ENCODE results near the gene PCDHGA7.
"Not testable (repeated sequence)": the region's sequence is repeated elsewhere in the genome, so short reads cannot be mapped to it uniquely, and the experiment has no call there.

PCDHGA7 gene

DNA sequence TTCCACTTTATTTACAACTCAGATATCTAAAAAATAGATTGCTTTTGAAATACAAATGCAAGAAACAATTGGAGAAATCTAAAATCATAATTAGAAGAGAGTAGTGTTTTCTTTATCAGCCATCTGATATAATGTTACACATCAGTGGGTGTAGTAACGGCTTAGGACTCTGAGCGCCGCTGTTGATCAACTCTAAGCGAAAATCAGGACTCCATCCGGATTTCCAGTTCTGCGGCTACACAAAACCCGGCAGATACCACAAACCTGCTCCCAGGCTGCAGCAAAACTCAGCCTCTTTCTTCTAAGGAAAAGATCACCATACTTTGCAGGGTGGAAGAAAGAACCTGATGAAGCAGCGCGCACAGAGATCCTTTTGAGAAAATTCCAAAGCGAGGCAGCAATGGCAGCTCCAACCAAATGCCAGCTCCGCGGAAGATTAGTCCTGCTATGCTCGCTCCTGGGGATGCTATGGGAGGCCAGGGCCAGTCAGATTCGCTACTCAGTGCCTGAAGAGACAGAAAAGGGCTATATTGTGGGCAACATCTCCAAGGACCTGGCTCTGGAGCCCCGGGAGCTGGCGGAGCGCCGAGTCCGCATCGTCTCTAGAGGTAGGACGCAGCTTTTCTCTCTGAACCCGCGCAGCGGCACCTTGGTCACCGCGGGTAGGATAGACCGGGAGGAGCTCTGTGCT is 20.2 kb downstream of the PCDHGA7 start, which contains the start of gene PCDHGA9:
Gene PCDHGA9 (plus strand): TSS at position 226 of the 691 bp plus-strand sequence. CDS start 175 bp downstream, at position 401.
- no peak for DNase-seq

DNA sequence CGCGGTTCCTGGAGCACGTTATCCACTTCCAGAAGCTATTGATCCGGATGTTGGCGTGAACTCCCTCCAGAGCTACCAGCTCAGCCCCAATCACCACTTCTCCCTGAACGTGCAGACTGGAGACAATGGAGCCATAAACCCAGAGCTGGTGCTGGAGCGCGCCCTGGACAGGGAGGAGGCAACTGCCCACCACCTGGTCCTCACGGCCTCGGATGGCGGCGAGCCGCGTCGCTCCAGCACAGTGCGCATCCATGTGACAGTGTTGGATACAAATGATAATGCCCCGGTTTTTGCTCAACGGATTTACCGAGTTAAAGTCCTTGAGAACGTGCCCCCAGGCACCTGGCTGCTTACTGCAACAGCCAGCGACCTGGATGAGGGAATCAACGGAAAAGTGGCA is 20.8 kb downstream of the PCDHGA7 start:
- no peak for DNase-seq

DNA sequence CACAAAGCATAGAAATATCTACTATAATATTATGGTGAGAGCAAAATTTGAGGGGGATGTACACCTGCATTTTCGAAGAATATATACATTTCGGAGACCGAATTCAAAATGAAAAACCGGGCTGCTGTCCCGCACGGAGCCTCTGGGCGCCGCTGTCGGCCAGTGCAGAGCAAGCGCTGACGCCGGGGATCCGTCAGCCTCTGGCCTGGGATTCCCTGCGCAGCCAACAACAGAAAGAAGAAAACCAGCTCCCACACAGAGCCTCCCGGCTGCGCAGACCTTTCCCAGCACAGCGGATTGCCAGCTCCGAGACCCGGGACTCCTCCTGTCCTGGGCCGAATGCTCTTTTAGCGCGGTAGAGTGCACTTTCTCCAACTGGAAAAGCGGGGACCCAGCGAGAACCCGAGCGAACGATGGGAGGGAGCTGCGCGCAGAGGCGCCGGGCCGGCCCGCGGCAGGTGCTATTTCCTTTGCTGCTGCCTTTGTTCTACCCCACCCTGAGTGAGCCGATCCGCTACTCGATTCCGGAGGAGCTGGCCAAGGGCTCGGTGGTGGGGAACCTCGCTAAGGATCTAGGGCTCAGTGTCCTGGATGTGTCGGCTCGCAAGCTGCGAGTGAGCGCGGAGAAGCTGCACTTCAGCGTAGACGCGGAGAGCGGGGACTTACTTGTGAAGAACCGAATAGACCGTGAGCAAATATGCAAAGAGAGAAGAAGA is 25.4 kb downstream of the PCDHGA7 start, which contains the start of gene PCDHGB6:
Gene PCDHGB6 (plus strand): TSS at position 232 of the 716 bp plus-strand sequence. CDS start 182 bp downstream, at position 414.
- DNase-seq = not testable (repeated sequence)

DNA sequence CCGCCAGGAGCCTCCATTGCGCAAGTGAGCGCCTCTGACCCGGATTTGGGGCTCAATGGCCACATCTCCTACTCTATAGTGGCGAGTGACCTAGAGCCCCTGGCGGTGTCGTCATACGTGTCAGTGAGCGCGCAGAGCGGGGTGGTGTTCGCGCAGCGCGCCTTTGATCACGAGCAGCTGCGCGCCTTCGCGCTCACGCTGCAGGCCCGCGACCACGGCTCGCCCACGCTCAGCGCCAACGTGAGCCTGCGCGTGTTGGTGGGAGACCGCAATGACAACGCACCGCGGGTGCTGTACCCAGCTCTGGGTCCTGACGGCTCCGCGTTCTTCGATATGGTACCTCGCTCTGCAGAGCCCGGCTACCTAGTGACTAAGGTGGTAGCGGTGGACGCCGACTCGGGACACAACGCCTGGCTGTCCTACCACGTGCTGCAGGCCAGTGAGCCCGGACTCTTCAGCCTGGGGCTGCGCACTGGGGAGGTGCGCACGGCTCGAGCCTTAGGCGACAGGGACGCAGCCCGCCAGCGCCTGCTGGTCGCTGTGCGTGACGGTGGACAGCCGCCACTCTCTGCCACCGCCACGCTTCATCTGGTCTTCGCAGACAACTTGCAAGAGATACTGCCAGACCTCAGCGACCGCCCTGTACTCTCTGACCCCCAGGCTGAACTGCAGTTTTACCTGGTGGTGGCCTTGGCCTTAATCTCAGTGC is 27.2 kb downstream of the PCDHGA7 start:
- DNase-seq = no peak

DNA sequence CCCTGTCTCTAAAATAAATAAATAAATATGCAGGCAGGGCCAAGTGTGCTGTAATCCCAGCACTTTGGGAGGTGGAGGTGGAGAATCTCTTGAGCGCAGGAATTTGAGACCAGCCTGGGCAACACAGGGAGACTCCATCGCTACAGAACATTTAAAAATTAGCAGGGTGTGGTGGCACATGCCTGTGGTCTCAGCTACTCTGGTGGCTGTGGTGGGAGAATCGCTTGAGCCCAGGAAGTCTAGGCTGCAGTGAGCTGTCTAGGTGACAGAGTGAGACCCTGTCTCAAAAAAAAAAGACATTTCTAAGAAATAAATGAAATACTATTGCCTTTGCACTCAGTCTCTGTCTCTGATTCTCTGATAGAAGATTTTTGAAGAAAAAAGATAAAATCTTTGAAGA is 29.0 kb downstream of the PCDHGA7 start:
- DNase-seq = no peak

DNA sequence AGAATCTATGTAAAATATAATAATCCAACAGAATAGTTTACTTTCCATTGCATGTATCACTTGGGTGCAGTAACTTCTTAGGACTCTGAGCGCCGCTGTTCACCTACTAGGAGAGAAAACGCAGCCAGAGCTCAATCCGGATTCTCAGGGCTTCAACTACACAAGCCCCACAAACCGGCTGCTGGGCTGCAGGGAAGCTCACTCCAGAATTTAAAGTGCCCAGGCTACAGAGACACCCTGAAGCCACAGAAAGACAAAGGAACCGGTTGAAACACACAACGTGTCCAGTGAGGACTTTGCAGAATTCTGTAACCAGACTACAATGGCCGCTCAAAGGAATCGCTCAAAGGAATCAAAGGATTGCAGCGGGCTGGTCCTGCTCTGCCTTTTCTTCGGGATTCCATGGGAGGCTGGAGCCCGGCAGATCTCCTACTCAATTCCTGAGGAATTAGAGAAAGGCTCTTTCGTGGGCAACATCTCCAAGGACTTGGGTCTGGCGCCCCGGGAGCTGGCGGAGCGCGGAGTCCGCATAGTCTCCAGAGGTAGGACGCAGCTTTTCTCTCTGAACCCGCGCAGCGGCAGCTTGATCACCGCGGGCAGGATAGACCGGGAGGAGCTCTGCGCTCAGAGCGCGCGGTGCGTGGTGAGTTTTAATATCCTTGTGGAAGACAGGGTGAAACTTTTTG is 30.5 kb downstream of the PCDHGA7 start, which contains the start of gene PCDHGA10:
Gene PCDHGA10 (plus strand): TSS at position 134 of the 686 bp plus-strand sequence. CDS start 189 bp downstream, at position 323.
- peak; percentile 30 for DNase-seq

DNA sequence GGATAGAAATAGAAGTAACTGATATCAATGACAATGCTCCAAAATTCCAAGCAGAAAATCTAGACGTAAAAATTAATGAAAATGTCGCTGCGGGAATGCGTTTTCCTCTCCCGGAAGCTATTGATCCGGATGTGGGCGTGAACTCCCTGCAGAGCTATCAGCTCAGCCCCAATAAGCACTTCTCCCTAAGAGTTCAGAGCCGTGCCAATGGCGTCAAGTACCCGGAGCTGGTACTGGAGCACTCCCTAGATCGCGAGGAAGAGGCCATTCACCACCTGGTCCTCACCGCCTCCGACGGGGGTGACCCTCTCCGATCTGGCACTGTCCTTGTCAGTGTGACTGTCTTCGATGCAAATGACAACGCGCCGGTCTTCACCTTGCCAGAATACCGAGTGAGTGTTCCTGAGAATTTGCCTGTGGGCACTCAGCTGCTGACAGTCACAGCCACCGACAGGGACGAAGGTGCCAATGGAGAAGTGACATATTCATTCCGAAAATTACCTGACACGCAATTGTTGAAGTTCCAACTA is 31.1 kb downstream of the PCDHGA7 start:
- DNase-seq = no peak

DNA sequence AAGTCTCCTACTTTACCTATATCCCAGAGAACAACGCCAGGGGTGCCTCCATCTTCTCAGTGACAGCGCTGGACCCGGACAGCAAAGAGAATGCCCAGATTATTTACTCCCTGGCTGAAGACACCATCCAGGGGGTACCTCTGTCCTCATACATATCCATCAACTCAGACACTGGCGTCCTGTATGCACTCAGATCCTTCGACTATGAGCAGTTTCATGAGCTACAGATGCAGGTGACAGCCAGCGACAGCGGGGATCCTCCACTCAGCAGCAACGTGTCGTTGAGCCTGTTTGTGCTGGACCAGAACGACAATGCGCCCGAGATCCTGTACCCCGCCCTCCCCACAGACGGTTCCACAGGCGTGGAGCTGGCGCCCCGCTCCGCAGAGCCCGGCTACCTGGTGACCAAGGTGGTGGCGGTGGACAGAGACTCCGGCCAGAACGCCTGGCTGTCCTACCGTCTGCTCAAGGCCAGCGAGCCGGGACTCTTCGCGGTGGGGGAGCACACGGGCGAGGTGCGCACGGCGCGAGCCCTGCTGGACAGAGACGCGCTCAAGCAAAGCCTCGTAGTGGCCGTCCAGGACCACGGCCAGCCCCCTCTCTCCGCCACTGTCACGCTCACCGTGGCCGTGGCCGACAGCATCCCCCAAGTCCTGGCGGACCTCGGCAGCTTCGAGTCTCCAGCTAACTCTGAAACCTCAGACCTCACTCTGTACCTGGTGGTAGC is 32.2 kb downstream of the PCDHGA7 start:
- not testable (repeated sequence) for DNase-seq

DNA sequence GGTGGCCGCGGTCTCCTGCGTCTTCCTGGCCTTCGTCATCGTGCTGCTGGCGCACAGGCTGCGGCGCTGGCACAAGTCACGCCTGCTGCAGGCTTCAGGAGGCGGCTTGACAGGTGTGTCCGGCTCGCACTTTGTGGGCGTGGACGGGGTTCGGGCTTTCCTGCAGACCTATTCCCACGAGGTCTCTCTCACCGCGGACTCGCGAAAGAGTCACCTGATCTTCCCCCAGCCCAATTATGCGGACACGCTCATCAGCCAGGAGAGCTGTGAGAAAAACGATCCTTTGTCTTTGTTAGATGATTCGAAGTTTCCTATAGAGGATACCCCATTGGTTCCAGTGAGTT is 32.7 kb downstream of the PCDHGA7 start:
- not testable (repeated sequence) for DNase-seq

DNA sequence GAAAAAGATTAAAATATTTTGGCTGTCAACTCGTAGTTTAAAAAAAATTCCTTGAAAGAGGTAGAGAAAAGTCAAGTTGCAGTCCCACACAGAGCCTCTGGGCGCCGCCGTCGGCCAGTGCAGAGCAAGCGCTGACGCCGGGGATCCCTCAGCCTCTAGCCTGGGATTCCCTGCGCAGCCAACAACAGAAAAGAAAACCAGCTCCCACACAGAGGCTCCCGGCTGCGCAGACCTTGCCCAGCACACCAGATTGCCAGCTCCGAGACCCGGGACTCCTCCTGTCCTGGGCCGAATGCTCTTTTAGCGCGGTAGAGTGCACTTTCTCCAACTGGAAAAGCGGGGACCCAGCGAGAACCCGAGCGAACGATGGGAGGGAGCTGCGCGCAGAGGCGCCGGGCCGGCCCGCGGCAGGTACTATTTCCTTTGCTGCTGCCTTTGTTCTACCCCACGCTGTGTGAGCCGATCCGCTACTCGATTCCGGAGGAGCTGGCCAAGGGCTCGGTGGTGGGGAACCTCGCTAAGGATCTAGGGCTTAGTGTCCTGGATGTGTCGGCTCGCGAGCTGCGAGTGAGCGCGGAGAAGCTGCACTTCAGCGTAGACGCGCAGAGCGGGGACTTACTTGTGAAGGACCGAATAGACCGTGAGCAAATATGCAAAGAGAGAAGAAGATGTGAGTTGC is 35.1 kb downstream of the PCDHGA7 start, which contains the start of gene PCDHGB7:
Gene PCDHGB7 (plus strand): TSS at position 184 of the 679 bp plus-strand sequence. CDS start 183 bp downstream, at position 367.
- DNase-seq = peak; percentile 70

DNA sequence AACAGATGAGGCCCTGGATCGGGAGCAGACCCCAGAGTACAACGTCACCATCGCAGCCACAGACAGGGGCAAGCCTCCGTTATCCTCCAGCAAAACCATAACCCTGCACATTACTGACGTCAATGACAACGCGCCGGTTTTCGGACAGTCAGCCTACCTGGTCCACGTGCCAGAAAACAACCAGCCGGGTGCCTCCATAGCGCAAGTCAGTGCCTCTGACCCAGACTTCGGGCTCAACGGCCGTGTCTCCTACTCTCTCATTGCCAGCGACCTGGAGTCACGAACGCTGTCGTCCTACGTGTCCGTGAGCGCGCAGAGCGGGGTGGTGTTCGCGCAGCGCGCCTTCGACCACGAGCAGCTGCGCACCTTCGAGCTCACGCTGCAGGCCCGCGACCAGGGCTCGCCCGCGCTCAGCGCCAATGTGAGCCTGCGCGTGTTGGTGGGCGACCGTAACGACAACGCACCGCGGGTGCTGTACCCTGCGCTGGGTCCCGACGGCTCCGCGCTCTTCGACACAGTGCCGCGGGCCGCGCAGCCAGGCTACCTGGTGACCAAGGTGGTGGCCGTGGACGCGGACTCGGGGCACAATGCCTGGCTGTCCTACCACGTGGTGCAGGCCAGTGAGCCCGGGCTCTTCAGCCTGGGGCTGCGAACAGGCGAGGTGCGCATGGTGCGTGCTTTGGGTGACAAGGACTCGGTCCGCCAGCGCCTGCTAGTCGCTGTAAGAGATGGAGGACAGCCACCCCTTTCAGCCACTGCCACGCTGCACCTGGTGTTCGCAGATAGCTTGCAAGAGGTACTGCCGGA is 36.7 kb downstream of the PCDHGA7 start:
- DNase-seq = no peak

DNA sequence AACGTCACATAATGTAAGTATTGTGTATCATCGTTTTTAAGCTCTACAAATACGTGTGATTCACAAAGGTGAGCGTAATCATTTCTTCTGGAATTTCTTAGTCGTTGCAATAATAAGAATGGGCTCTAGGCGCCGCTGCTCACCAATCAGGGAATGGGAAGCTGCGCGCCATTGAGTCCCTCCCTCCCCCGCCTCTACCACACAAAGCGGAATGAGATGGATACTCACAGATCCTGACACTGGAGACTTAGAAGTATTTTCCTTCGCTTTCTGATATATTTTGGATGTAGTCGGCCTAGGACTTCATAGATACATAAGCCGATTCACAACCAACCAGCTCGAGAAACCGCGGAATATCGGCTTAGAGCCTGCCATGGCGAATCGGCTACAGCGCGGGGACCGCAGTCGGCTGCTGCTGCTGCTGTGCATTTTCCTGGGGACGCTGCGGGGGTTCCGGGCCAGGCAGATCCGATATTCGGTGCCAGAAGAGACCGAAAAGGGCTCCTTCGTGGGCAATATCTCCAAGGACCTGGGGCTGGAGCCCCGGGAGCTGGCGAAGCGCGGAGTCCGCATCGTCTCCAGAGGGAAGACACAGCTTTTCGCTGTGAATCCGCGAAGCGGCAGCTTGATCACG is 38.4 kb downstream of the PCDHGA7 start, which contains the start of gene PCDHGA11:
Gene PCDHGA11 (plus strand): TSS at position 197 of the 634 bp plus-strand sequence. CDS start 177 bp downstream, at position 374.
- DNase-seq = no peak

DNA sequence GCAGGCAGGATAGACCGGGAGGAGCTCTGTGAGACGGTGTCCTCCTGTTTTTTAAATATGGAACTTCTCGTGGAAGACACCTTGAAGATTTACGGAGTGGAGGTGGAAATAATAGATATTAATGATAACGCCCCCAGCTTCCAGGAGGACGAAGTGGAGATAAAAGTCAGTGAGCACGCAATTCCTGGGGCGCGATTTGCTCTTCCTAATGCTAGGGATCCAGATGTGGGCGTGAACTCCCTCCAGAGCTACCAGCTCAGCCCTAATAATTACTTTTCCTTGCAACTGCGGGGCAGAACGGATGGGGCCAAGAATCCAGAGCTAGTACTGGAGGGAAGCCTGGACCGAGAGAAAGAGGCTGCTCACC is 38.9 kb downstream of the PCDHGA7 start:
- DNase-seq = no peak

DNA sequence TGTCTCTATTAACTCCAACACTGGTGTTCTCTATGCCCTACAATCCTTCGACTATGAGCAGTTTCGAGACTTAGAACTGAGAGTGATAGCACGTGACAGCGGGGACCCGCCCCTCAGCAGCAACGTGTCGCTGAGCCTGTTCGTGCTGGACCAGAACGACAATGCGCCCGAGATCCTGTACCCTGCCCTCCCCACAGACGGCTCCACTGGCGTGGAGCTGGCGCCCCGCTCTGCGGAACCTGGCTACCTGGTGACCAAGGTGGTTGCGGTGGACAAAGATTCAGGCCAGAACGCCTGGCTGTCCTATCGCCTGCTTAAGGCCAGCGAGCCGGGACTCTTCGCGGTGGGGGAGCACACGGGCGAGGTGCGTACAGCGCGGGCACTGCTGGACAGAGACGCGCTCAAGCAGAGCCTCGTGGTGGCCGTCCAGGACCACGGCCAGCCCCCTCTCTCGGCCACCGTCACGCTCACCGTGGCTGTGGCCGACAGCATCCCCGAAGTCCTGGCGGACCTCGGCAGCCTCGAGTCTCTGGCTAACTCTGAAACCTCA is 40.3 kb downstream of the PCDHGA7 start:
- no peak for DNase-seq

DNA sequence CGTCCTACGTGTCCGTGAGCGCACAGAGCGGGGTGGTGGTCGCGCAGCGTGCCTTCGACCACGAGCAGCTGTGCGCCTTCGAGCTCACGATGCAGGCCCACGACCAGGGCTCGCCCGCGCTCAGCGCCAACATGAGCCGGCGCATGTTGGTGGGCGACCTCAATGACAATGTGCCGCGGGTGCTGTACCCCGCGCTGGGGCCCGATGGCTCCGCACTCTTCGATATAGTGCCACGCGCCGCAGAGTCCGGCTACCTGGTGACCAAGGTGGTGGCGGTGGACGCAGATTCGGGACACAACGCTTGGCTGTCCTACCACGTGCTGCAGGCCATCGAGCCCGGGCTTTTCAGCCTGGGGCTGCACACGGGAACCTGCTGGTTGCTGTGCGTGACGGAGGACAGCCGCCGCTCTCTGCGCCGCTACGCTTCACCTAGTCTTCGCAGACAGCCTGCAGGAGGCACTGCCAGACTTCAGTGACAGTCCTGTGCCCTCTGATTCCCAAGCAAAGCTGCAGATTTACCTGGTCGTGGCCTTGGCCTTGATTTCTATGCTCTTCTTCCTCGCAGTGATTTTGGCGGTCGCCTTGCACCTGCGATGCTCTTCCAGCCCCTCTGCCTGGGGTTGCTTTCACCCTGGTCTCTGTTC is 45.4 kb downstream of the PCDHGA7 start:
- DNase-seq = no peak

DNA sequence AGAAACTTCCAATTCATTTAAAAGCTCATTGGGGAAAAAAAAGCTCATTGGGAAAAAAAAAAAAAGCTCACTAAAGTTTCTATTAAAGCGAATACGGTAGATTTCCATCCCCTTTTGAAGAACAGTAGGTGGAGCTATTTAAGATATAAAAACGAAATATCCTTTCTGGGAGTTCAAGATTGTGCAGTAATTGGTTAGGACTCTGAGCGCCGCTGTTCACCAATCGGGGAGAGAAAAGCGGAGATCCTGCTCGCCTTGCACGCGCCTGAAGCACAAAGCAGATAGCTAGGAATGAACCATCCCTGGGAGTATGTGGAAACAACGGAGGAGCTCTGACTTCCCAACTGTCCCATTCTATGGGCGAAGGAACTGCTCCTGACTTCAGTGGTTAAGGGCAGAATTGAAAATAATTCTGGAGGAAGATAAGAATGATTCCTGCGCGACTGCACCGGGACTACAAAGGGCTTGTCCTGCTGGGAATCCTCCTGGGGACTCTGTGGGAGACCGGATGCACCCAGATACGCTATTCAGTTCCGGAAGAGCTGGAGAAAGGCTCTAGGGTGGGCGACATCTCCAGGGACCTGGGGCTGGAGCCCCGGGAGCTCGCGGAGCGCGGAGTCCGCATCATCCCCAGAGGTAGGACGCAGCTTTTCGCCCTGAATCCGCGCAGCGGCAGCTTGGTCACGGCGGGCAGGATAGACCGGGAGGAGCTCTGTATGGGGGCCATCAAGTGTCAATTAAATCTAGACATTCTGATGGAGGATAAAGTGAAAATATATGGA is 48.0 kb downstream of the PCDHGA7 start, which contains the start of gene PCDHGA12:
Gene PCDHGA12 (plus strand): TSS at position 176 of the 782 bp plus-strand sequence. CDS start 253 bp downstream, at position 429.
- no peak for DNase-seq

DNA sequence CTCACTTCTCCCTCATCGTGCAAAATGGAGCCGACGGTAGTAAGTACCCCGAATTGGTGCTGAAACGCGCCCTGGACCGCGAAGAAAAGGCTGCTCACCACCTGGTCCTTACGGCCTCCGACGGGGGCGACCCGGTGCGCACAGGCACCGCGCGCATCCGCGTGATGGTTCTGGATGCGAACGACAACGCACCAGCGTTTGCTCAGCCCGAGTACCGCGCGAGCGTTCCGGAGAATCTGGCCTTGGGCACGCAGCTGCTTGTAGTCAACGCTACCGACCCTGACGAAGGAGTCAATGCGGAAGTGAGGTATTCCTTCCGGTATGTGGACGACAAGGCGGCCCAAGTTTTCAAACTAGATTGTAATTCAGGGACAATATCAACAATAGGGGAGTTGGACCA is 48.7 kb downstream of the PCDHGA7 start:
- DNase-seq = no peak

DNA sequence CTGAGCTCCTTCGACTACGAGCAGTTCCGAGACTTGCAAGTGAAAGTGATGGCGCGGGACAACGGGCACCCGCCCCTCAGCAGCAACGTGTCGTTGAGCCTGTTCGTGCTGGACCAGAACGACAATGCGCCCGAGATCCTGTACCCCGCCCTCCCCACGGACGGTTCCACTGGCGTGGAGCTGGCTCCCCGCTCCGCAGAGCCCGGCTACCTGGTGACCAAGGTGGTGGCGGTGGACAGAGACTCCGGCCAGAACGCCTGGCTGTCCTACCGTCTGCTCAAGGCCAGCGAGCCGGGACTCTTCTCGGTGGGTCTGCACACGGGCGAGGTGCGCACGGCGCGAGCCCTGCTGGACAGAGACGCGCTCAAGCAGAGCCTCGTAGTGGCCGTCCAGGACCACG is 49.8 kb downstream of the PCDHGA7 start:
- not testable (repeated sequence) for DNase-seq

Data from NCI-H1436 (cell line).